Measurements from ENCODE around the gene C15orf40. TPM values are rescaled to one million over a fixed set of nuclear protein-coding genes. Genes with fewer than 3 reads are reported as not detected.

Gene C15orf40
- total RNA-seq, 4 donors from 2014 or later: 5.9 to 14.6 (median 9.5) TPM

GRCh38 chr15:82971218-82971984, 40.0 kb downstream of the C15orf40 start:
- peaks cover 30 to 31% of the 10 kb centered on the region in 2 donors for H3K4me1 ChIP-seq
- H3K27me3 ChIP-seq: no peaks in the 10 kb centered on the region
- ATAC-seq (no peak), DNase-seq (no peak)
- TF ChIP-seq POLR2A (IDR thresholded peaks at IDR 0.05): no peak
- TF ChIP-seq, protein P1, sequence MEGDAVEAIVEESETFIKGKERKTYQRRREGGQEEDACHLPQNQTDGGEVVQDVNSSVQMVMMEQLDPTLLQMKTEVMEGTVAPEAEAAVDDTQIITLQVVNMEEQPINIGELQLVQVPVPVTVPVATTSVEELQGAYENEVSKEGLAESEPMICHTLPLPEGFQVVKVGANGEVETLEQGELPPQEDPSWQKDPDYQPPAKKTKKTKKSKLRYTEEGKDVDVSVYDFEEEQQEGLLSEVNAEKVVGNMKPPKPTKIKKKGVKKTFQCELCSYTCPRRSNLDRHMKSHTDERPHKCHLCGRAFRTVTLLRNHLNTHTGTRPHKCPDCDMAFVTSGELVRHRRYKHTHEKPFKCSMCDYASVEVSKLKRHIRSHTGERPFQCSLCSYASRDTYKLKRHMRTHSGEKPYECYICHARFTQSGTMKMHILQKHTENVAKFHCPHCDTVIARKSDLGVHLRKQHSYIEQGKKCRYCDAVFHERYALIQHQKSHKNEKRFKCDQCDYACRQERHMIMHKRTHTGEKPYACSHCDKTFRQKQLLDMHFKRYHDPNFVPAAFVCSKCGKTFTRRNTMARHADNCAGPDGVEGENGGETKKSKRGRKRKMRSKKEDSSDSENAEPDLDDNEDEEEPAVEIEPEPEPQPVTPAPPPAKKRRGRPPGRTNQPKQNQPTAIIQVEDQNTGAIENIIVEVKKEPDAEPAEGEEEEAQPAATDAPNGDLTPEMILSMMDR (IDR thresholded peaks at IDR 0.05 in 4 of 5, conservative IDR thresholded peaks at IDR 0.05 in 1 of 5): no peak
- peak overlapping the region; percentile 79 to 83 (median 80) for H3K27ac ChIP-seq
- in situ Hi-C loops (cut with MboI; ENCODE audit: low sequenced_read_pairs in 4 of 4) (loop anchor here in 1 of 4 donors (10.0 kb wide), 1 partner anchor 107 kb away; no protein-coding TSS in a partner anchor), intact Hi-C loops (cut with DNase I; ENCODE audit: low total_unique reads) (loop anchor here (5.0 kb wide), 1 partner anchor 209 kb away; no protein-coding TSS in a partner anchor)
- no peaks in the 10 kb centered on the region for H3K36me3 ChIP-seq
- no peaks in the 10 kb centered on the region for H3K9me3 ChIP-seq
- no peak overlapping the region for H3K4me3 ChIP-seq

DNA sequence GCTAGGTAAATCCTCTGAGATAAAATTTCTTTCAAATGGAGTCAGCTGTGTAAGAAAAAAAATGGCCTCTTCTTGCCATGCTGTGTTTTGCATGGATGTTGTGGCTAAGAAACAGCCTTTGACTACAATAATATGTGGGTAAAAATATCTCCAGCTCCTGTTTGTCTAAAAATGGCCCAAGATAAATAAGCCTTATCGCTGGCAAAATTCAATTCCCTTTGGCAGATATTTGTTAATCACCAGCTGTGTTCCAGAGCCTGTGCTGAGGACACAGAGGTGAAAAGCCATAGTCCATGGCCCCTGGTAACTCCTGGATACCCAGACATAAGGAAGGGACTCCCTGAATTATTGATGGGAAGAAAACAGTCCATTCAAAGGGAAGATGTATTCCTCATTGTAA, 40.7 kb downstream of the C15orf40 start:
- no peak overlapping the region for H3K4me3 ChIP-seq
- peak overlapping the region; percentile 79 to 83 (median 80) for H3K27ac ChIP-seq
- DNase-seq (no peak), ATAC-seq (peak in 1 of 2 donors; percentile 19)
- no peaks in the 10 kb centered on the region for H3K9me3 ChIP-seq
- intact Hi-C loops (cut with DNase I; ENCODE audit: low total_unique reads): loop anchor here (5.0 kb wide), 1 partner anchor 208 kb away; no protein-coding TSS in a partner anchor
- no peaks in the 10 kb centered on the region for H3K36me3 ChIP-seq
- TF ChIP-seq POLR2A (IDR thresholded peaks at IDR 0.05): no peak
- TF ChIP-seq, protein P1 (IDR thresholded peaks at IDR 0.05 in 4 of 5, conservative IDR thresholded peaks at IDR 0.05 in 1 of 5): no peak
- in situ Hi-C loops (cut with MboI; ENCODE audit: low sequenced_read_pairs in 4 of 4): loop anchor here in 1 of 4 donors (10.0 kb wide), 1 partner anchor 106 kb away; no protein-coding TSS in a partner anchor
- peaks cover 30 to 31% of the 10 kb centered on the region in 2 donors for H3K4me1 ChIP-seq
- no peaks in the 10 kb centered on the region for H3K27me3 ChIP-seq

DNA sequence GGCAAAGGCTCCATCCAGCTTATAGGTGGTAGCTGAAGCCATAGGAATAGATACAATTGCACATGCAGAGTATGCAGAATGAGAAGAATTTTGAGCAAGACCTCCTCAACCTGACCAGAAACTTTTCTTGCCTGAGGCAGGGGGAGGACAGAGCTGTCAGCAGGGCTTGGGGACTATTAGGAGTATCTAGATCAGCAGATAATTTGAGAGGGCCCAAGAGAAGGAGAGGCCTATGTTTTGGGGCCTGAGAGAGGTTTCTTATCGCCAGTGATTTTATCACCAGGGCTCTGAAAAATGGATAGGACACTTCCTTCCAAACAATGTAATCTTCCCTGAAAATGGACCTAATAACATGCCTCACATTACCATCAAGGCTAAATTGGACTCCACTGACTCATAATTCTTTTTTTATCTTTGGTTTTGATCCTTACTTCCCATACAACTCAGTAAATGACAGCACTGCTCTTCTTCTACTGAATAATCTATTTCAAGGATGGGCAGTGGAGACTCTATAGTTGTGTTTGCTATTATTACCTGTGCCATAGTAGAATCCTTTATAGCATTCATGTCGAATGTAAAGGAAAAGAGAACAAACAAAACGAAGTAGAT, 41.3 kb downstream of the C15orf40 start:
- TF ChIP-seq, protein P1 (IDR thresholded peaks at IDR 0.05 in 4 of 5, conservative IDR thresholded peaks at IDR 0.05 in 1 of 5): no peak
- no peak for TF ChIP-seq POLR2A (IDR thresholded peaks at IDR 0.05)
- DNase-seq (no peak), ATAC-seq (peak; percentile 88 to 91)
- no peaks in the 10 kb centered on the region for H3K27me3 ChIP-seq
- no peaks in the 10 kb centered on the region for H3K36me3 ChIP-seq
- no peaks in the 10 kb centered on the region for H3K9me3 ChIP-seq
- H3K27ac ChIP-seq: peak overlapping the region; percentile 79 to 83 (median 80)
- H3K4me3 ChIP-seq: no peak overlapping the region
- intact Hi-C loops (cut with DNase I; ENCODE audit: low total_unique reads): loop anchor here (5.0 kb wide), 1 partner anchor 208 kb away; no protein-coding TSS in a partner anchor
- peaks cover 30 to 31% of the 10 kb centered on the region in 2 donors for H3K4me1 ChIP-seq
- in situ Hi-C loops (cut with MboI; ENCODE audit: low sequenced_read_pairs in 4 of 4): loop anchor here in 1 of 4 donors (10.0 kb wide), 1 partner anchor 105 kb away; no protein-coding TSS in a partner anchor

DNA sequence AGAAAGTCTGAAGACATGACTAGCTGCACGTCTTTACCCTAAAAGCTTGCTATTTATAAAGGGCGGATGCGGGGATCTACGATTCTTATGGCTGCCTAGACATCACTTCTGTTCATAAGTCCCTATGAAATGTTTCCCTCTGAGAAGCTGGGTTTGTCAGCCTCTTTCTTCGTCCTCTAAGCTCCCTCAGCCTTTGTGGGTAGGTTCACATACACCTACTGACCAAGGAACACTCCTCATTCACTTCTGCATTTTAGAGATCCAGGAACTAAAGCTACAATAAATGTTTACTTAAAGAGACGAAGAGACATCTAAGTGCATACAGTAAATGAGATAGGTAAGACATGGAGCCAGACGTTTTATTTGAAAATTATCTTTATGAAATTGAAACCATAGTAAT, 42.1 kb downstream of the C15orf40 start:
- ATAC-seq: no peak
- in situ Hi-C loops (cut with MboI; ENCODE audit: low sequenced_read_pairs in 4 of 4): no loop called here
- no peaks in the 10 kb centered on the region for H3K9me3 ChIP-seq

More for the DNA sequence above, 42.1 kb downstream of the C15orf40 start:
- Histone ChIP-seq H3K27me3 (no peaks in the 10 kb centered on the region), H3K27ac (peak overlapping the region; percentile 79 to 83 (median 80)), H3K36me3 (no peaks in the 10 kb centered on the region), H3K4me1 (peaks cover 31 to 33% of the 10 kb centered on the region in 2 donors), H3K4me3 (no peak overlapping the region)
- intact Hi-C loops (cut with DNase I; ENCODE audit: low total_unique reads): loop anchor here (5.0 kb wide), 1 partner anchor 92 kb away; no protein-coding TSS in a partner anchor
- no peak for DNase-seq
- TF ChIP-seq, protein P1 (IDR thresholded peaks at IDR 0.05 in 4 of 5, conservative IDR thresholded peaks at IDR 0.05 in 1 of 5): no peak
